ACC112 (cell line): Measurements from ENCODE around the gene AGAP1.
A peak's percentile ranks its signal among the peaks of the same experiment; 100 is the strongest.

Experiments
- H2AFZ ChIP-seq: fragments of 200-600 bp; sonication (generic); one replicate; pipeline ENCODE4 v1.6.0; 2017; ENCODE audit warnings: antibody characterized with exemption, low read length; ENCODE audit not compliant: unreplicated experiment
- H3K27ac ChIP-seq: fragments of 200-600 bp; sonication (generic); 2 replicates; pipeline ENCODE4 v1.5.1; 2014; ENCODE audit warnings: low read depth, mild to moderate bottlenecking, antibody characterized with exemption, low read length, moderate library complexity
- H3K27me3 ChIP-seq: fragments of 200-600 bp; sonication (generic); 2 replicates; pipeline ENCODE4 v1.6.1; 2014; ENCODE audit warnings: mild to moderate bottlenecking, antibody characterized with exemption, low read length, moderate library complexity, mixed read lengths; ENCODE audit not compliant: insufficient read depth
- H3K36me3 ChIP-seq: fragments of 200-600 bp; sonication (generic); 2 replicates; pipeline ENCODE4 v1.6.1; 2016; ENCODE audit warnings: mild to moderate bottlenecking, antibody characterized with exemption, low read length, moderate library complexity, mixed read lengths; ENCODE audit not compliant: insufficient read depth
- H3K4me1 ChIP-seq: fragments of 200-600 bp; sonication (generic); one replicate; pipeline ENCODE4 v1.6.1; 2016; ENCODE audit warnings: low read length, mixed read lengths; ENCODE audit not compliant: insufficient read depth, unreplicated experiment, control insufficient read depth
- H3K4me3 ChIP-seq: fragments of 200-600 bp; sonication (generic); 2 replicates; pipeline ENCODE4 v1.5.1; 2014; ENCODE audit warnings: mild to moderate bottlenecking, low read depth, low read length
- H3K79me2 ChIP-seq: fragments of 200-600 bp; sonication (generic); one replicate; pipeline ENCODE4 v1.6.0; 2016; ENCODE audit warnings: low read length; ENCODE audit not compliant: control insufficient read depth, unreplicated experiment, insufficient read depth

The AGAP1 gene

DNA sequence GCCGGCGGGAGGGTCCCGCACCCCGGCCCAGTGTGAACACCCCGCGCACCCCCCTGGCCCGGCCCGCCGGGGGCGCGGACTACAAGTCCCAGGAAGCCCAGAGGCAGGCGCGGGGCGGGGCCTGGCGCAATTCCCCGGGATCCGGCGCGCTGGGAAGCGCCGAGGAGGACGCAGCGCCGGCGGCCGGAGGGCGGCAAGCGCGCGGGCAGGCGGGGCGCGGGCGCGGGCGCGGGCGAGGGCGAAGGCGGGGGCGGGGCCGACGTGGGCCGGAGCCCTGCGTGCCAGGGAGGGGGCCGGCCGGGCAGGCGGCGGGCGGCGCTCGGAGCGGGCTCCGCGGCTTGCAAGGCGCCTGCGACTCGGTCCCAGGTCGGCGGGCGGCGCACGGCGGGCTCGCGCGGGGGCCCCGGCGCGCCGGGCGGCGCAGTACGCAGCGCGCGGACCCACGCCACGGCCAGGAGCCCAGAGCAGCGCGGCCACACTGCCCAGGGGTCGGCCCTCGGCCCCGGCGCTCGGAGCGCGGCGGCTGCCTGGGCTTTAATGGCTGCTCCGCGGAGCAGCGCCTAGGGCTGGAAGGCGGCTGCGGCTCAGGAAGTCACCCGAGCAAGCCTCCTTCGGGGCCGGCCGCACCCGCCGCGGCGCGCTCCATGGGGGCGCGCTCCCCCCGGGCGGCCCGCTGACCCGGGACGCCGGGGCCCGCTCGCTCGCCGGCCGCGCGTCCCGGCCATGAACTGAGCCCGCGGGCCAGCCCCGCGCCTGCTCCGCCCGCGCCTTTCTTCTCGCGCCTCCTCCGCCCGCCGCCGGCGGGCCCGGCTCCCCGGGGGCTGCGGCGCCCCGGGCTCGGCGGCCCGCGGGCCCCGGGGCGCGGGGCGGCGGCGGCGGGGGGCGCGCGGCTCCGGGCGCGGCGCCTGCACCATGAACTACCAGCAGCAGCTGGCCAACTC, at the start of gene AGAP1:
Gene AGAP1, plus strand, starts transcription at position 269 of the 941 bp plus-strand sequence.
- Histone ChIP-seq H3K79me2 (peaks cover 44% of the 10 kb centered on the region), H3K36me3 (no peaks in the 10 kb centered on the region), H3K27ac (peak within 1 kb of the TSS; percentile 19; the same call in 1 of the 2 replicates), H3K4me1 (peaks cover 14% of the 10 kb centered on the region), H3K27me3 (no peaks in the 10 kb centered on the region), H2AFZ (peak within 1 kb of the TSS; percentile 100), H3K4me3 (peak within 1 kb of the TSS; percentile 99)

- no peak overlapping the region for H2AFZ ChIP-seq
These were observed 49.7 kb upstream of the AGAP1 start for GRCh38 chr2:235444101-235444597.

DNA sequence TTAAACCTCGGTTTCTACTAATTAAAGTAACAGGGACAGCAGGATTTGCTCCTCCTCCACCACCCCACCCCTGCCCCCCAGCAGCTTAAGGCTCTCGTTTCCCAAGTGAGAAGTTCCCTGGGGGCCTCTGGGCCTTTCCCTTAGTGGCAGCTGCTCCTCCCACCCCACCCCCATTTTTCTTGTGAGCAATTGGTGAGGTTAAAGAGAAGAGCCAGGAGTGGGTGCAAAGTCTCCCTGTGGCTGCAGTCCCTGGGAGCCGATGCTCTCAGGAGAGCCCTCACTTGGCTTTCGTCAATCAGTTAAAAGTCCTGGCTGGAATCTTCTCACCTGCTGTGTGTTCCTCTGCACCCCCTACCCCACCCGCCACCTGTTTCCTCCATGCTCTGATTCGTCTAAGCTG, 48.7 kb upstream of the AGAP1 start:
- H3K27me3 ChIP-seq, result no peaks in the 10 kb centered on the region
- H3K4me1 ChIP-seq, result no peaks in the 10 kb centered on the region
- no peak overlapping the region for H3K27ac ChIP-seq
- H2AFZ ChIP-seq, result no peak overlapping the region
- H3K4me3 ChIP-seq, result no peak overlapping the region
- no peaks in the 10 kb centered on the region for H3K79me2 ChIP-seq
- H3K36me3 ChIP-seq, result no peaks in the 10 kb centered on the region

More at GRCh38 chr2:235444101-235444597, 49.7 kb upstream of the AGAP1 start:
- H3K4me3 ChIP-seq, result no peak overlapping the region
- H3K79me2 ChIP-seq, result no peaks in the 10 kb centered on the region
- no peaks in the 10 kb centered on the region for H3K36me3 ChIP-seq
- no peaks in the 10 kb centered on the region for H3K4me1 ChIP-seq
- H3K27ac ChIP-seq, result no peak overlapping the region
- H3K27me3 ChIP-seq, result no peaks in the 10 kb centered on the region

DNA sequence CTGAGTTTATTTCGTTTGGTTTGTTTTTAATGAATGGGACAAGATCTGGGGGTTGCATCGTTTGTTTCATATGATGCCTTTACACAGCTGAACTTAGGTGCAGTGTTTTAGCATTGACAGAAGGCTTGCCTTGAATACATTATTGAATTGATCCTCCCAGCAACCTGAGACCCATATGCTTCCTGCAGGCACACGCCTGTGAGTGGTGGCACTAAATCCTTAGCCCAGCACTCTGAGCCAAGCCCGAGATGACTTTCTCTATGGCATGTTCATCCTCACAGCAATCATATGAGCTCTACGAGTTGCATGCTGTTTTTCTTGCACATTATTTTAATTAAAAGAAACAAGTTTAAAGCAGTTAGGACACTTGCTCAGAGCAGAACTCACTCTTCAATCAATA, 47.8 kb upstream of the AGAP1 start:
- Histone ChIP-seq H3K4me3 (no peak overlapping the region), H2AFZ (no peak overlapping the region), H3K4me1 (no peaks in the 10 kb centered on the region), H3K36me3 (no peaks in the 10 kb centered on the region), H3K27me3 (no peaks in the 10 kb centered on the region; the same call in 1 of the 2 replicates), H3K27ac (no peak overlapping the region), H3K79me2 (no peaks in the 10 kb centered on the region)

- Histone ChIP-seq H3K4me1 (no peaks in the 10 kb centered on the region), H3K27ac (no peak overlapping the region)
These were observed 46.6 kb upstream of the AGAP1 start for GRCh38 chr2:235447210-235447609.

DNA sequence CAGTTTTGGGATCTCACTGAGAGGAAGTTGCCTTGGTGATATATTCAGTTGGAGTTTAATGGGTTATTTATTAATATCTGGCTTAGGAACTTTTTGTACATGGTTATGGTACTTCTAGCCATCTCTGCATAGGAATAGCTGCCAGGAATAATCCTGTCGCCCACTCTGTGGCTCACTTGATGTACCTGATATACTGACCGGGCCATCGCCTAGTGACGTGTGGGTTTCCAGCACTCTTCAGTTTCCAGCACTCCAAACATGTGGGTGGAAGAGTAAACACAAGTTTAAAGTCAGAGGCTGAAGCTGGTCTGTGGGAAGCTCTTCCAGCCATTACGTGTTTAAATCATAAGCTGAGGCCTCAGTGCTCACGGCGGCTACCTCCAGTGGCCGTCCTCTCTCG, 44.3 kb upstream of the AGAP1 start:
- Histone ChIP-seq H3K4me1 (no peaks in the 10 kb centered on the region), H2AFZ (no peak overlapping the region), H3K36me3 (no peaks in the 10 kb centered on the region), H3K4me3 (no peak overlapping the region), H3K27me3 (peaks cover 5% of the 10 kb centered on the region; the same call in 1 of the 2 replicates), H3K79me2 (no peaks in the 10 kb centered on the region), H3K27ac (no peak overlapping the region)

More at GRCh38 chr2:235447210-235447609, 46.6 kb upstream of the AGAP1 start:
- no peak overlapping the region for H2AFZ ChIP-seq
- no peak overlapping the region for H3K4me3 ChIP-seq
- peaks cover 1% of the 10 kb centered on the region; the same call in 1 of the 2 replicates for H3K27me3 ChIP-seq
- no peaks in the 10 kb centered on the region for H3K79me2 ChIP-seq
- no peaks in the 10 kb centered on the region for H3K36me3 ChIP-seq

- no peak overlapping the region for H2AFZ ChIP-seq
- no peak overlapping the region for H3K4me3 ChIP-seq
- H3K4me1 ChIP-seq, result no peaks in the 10 kb centered on the region
- no peaks in the 10 kb centered on the region for H3K36me3 ChIP-seq
- H3K79me2 ChIP-seq, result no peaks in the 10 kb centered on the region
- H3K27ac ChIP-seq, result no peak overlapping the region
- peaks cover 5% of the 10 kb centered on the region; the same call in 1 of the 2 replicates for H3K27me3 ChIP-seq
These were observed 40.2 kb upstream of the AGAP1 start for GRCh38 chr2:235453605-235454151.

GRCh38 chr2:235458839-235459273, 35.0 kb upstream of the AGAP1 start:
- Histone ChIP-seq H2AFZ (no peak overlapping the region), H3K27me3 (no peaks in the 10 kb centered on the region), H3K4me1 (no peaks in the 10 kb centered on the region), H3K4me3 (no peak overlapping the region), H3K36me3 (no peaks in the 10 kb centered on the region), H3K79me2 (no peaks in the 10 kb centered on the region), H3K27ac (no peak overlapping the region)

DNA sequence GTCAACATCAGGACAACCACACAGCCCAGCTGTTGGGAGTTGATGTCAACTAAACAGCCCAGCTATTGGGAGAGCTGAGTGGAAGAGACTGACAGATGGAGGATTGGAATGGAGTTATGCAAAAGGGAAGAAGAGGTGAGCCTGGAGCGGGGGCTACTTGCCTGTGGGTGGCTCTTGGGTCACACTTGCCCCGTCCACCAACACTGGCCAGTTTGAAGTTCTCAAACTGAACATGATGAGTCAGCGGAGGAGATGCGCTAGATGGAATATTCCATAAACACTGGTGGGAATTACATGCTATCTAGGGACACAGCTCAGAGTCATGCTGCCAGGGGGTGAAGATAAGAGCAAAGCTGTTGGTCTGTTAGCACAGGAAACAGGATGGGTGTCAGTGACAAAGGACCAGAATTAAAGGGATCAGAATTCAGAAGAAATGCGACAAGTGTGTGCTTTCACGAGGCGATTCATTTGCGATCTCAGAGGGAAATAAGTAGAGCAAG, 33.2 kb upstream of the AGAP1 start:
- no peaks in the 10 kb centered on the region for H3K36me3 ChIP-seq
- no peaks in the 10 kb centered on the region for H3K4me1 ChIP-seq

GRCh38 chr2:235461763-235462414, 32.0 kb upstream of the AGAP1 start:
- Histone ChIP-seq H2AFZ (no peak overlapping the region), H3K4me3 (no peak overlapping the region), H3K79me2 (no peaks in the 10 kb centered on the region), H3K36me3 (no peaks in the 10 kb centered on the region), H3K4me1 (no peaks in the 10 kb centered on the region), H3K27ac (no peak overlapping the region), H3K27me3 (no peaks in the 10 kb centered on the region)

More for the DNA sequence above, 33.2 kb upstream of the AGAP1 start:
- Histone ChIP-seq H3K79me2 (no peaks in the 10 kb centered on the region), H3K27me3 (no peaks in the 10 kb centered on the region), H3K4me3 (no peak overlapping the region), H3K27ac (no peak overlapping the region), H2AFZ (no peak overlapping the region)
